Stimulated activated naive B cell treated with anti-CD40 and anti-IgM and Interleukin-4, amounts not matched to agents 10 μg/mL and 1 μg/mL and 100 μg/mL, for 72 hours (primary cell): Measurements from ENCODE around the gene RTP3.
"Not testable (repeated sequence)": the region's sequence is repeated elsewhere in the genome, so short reads cannot be mapped to it uniquely, and the experiment has no call there.

Experiments
- ATAC-seq, 2 donors: fragments of 150-1000 bp; cut with Tn5 transposase; replicated peaks; 2 replicates each; pipeline ENCODE4 v1.10.0; 2021; ENCODE audit warnings: moderate library complexity in 1 of 2
- DNase-seq: peaks from one replicate; pipeline ENCODE4 v3.0.0; 2021
- H3K27ac Mint-ChIP-seq: one replicate; pipeline ENCODE4 v1.8.0; 2022; ENCODE audit warnings: mild to moderate bottlenecking, mixed read lengths
- H3K27me3 Mint-ChIP-seq, 2 donors: one replicate each; pipeline ENCODE4 v1.8.0; 2022; ENCODE audit warnings: mixed read lengths in 2 of 2
- H3K36me3 Mint-ChIP-seq, 2 donors: one replicate each; pipeline ENCODE4 v1.8.0; 2022; ENCODE audit warnings: mixed read lengths in 2 of 2, mild to moderate bottlenecking in 1 of 2
- H3K4me1 Mint-ChIP-seq, 2 donors: one replicate each; pipeline ENCODE4 v1.8.0; 2022; ENCODE audit warnings: mixed read lengths in 2 of 2, mild to moderate bottlenecking in 1 of 2
- H3K4me3 Mint-ChIP-seq, 2 donors: one replicate each; pipeline ENCODE4 v1.8.0; 2022; ENCODE audit warnings: mild to moderate bottlenecking in 2 of 2, mixed read lengths in 2 of 2, moderate library complexity in 1 of 2
- H3K9me3 Mint-ChIP-seq, 2 donors: one replicate each; pipeline ENCODE4 v1.8.0; 2022; ENCODE audit warnings: mixed read lengths in 2 of 2, mild to moderate bottlenecking in 1 of 2

The RTP3 gene

GRCh38 chr3:46546896-46547440 is 49.2 kb downstream of the RTP3 start:
- Mint-ChIP-seq H3K9me3 (no peaks in the 10 kb centered on the region), H3K4me1 (peaks cover 32 to 53% of the 10 kb centered on the region in 2 donors), H3K27me3 (peaks cover 22 to 39% of the 10 kb centered on the region in 2 donors), H3K36me3 (no peaks in the 10 kb centered on the region), H3K4me3 (no peak overlapping the region), H3K27ac (no peak overlapping the region)
- DNase-seq = no peak
- no peak for ATAC-seq

- Mint-ChIP-seq H3K27me3 (peaks cover 26 to 40% of the 10 kb centered on the region in 2 donors), H3K4me1 (peaks cover 26 to 41% of the 10 kb centered on the region in 2 donors)
- ATAC-seq, H3K4me3 Mint-ChIP-seq, H3K9me3 Mint-ChIP-seq, H3K36me3 Mint-ChIP-seq, DNase-seq, H3K27ac Mint-ChIP-seq: not testable (repeated sequence)
These were observed 50.8 kb downstream of the RTP3 start for GRCh38 chr3:46548611-46549010.

GRCh38 chr3:46549408-46549904 is 51.7 kb downstream of the RTP3 start:
- H3K27ac Mint-ChIP-seq = no peak overlapping the region
- H3K4me3 Mint-ChIP-seq = no peak overlapping the region

GRCh38 chr3:46549989-46550388 is 52.2 kb downstream of the RTP3 start:
- Mint-ChIP-seq H3K4me3 (no peak overlapping the region), H3K27me3 (peaks cover 19 to 28% of the 10 kb centered on the region in 2 donors), H3K36me3 (no peaks in the 10 kb centered on the region), H3K27ac (no peak overlapping the region), H3K4me1 (peaks cover 23 to 34% of the 10 kb centered on the region in 2 donors), H3K9me3 (no peaks in the 10 kb centered on the region)
- DNase-seq = no peak
- ATAC-seq = peak; percentile 56 to 67

More at GRCh38 chr3:46549408-46549904, 51.7 kb downstream of the RTP3 start:
- no peaks in the 10 kb centered on the region for H3K36me3 Mint-ChIP-seq
- ATAC-seq (no peak), DNase-seq (no peak)
- H3K4me1 Mint-ChIP-seq = peaks cover 24 to 36% of the 10 kb centered on the region in 2 donors
- no peaks in the 10 kb centered on the region for H3K9me3 Mint-ChIP-seq
- peaks cover 22 to 33% of the 10 kb centered on the region in 2 donors for H3K27me3 Mint-ChIP-seq
